Parathyroid adenoma (tissue), 2 donors: ENCODE data around the gene AP4M1.

Experiments used
- H2AFZ ChIP-seq: fragments of 300-600 bp; sonication (generic); one replicate; pipeline ENCODE4 v1.7.0; 2017; ENCODE audit warnings: antibody characterized with exemption, mild to moderate bottlenecking
- H3K27ac ChIP-seq: fragments of 300-600 bp; sonication (generic); one replicate; pipeline ENCODE4 v1.7.0; 2017
- H3K27me3 ChIP-seq: fragments of 300-600 bp; sonication (generic); one replicate; pipeline ENCODE4 v1.7.0; 2017; ENCODE audit warnings: low read length; ENCODE audit not compliant: control insufficient read depth, insufficient read depth
- H3K36me3 ChIP-seq: fragments of 300-600 bp; sonication (generic); one replicate; pipeline ENCODE4 v1.7.0; 2017; ENCODE audit warnings: low read length; ENCODE audit not compliant: control insufficient read depth, insufficient read depth
- H3K4me1 ChIP-seq: fragments of 300-600 bp; sonication (generic); one replicate; pipeline ENCODE4 v1.7.0; 2017; ENCODE audit warnings: control low read depth
- H3K4me2 ChIP-seq: fragments of 300-600 bp; sonication (generic); one replicate; pipeline ENCODE4 v1.7.0; 2017; ENCODE audit warnings: low read length
- H3K4me3 ChIP-seq: fragments of 300-600 bp; sonication (generic); one replicate; pipeline ENCODE4 v1.7.0; 2017; ENCODE audit warnings: low read depth, low read length
- H3K79me2 ChIP-seq: fragments of 300-600 bp; sonication (generic); one replicate; pipeline ENCODE4 v1.7.0; 2017; ENCODE audit warnings: control low read depth
- H3K9ac ChIP-seq: fragments of 300-600 bp; sonication (generic); one replicate; pipeline ENCODE4 v1.7.0; 2017; ENCODE audit warnings: mild to moderate bottlenecking
- H3K9me3 ChIP-seq: fragments of 300-600 bp; sonication (generic); one replicate; pipeline ENCODE4 v1.7.0; 2017; ENCODE audit warnings: low read length; ENCODE audit not compliant: control insufficient read depth
- TF ChIP-seq, protein P1 (sequence below): fragments of 300-600 bp; sonication (generic); IDR thresholded peaks from one replicate; pipeline ENCODE4 v1.7.0; 2017; ENCODE audit warnings: antibody characterized with exemption, mild to moderate bottlenecking
- donor health status: primary hyperparathyroidism.

Gene AP4M1

DNA sequence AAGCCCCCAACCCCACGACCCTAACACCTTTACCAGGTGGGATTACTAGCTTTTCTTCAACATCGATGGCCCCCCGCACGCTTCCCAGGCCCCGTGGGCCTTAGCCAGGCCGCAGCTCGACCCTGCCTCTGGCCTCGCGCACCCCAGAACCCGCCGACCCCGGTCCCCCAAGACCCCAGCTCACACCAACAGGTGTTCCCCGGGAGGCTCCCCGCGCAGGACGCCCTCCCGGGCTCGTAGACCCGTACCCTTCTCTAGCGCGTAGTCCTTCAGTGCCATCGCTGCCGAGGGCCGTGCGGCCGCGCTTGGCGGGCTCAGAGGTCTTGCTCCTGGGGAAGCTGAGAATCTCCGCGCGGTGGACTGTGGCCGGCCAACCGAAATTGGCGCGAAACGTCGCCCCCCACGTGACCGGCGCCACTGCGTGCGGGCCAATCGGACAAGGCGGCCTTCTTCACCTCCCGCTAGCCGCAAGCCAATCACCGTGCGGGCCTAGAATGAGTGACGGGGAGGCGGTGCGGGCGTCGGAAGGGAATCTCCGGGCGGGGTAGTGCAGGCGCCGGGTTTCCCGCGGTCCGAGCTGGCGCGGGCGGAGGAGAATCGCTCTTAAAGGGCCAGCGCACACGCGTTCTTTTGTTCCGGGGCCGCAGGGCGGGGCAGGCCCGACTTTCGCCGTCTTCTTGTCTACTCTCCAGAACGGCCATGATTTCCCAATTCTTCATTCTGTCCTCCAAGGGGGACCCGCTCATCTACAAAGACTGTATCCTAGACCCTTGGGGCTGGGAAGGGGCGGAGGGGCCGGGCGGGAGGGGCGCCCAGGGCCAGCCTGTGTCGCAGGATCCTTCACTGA lies at the start of gene AP4M1, which contains the start of gene MCM7:
Gene AP4M1, plus strand, starts transcription at position 628 of the 847 bp plus-strand sequence. Its CDS starts 72 bp downstream, at position 700.
Gene MCM7, minus strand, starts transcription at position 382 of the 847 bp plus-strand sequence. Its CDS starts 103 bp downstream, at position 279.
- H3K79me2 ChIP-seq: peaks cover 2% of the 10 kb centered on the region
- H3K27me3 ChIP-seq: no peaks in the 10 kb centered on the region
- H2AFZ ChIP-seq: peak within 1 kb of the TSS; percentile 78
- H3K4me3 ChIP-seq: peak within 1 kb of the TSS; percentile 86
- TF ChIP-seq, protein P1, sequence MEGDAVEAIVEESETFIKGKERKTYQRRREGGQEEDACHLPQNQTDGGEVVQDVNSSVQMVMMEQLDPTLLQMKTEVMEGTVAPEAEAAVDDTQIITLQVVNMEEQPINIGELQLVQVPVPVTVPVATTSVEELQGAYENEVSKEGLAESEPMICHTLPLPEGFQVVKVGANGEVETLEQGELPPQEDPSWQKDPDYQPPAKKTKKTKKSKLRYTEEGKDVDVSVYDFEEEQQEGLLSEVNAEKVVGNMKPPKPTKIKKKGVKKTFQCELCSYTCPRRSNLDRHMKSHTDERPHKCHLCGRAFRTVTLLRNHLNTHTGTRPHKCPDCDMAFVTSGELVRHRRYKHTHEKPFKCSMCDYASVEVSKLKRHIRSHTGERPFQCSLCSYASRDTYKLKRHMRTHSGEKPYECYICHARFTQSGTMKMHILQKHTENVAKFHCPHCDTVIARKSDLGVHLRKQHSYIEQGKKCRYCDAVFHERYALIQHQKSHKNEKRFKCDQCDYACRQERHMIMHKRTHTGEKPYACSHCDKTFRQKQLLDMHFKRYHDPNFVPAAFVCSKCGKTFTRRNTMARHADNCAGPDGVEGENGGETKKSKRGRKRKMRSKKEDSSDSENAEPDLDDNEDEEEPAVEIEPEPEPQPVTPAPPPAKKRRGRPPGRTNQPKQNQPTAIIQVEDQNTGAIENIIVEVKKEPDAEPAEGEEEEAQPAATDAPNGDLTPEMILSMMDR: no peak
- H3K4me1 ChIP-seq: peaks cover 5% of the 10 kb centered on the region
- no peaks in the 10 kb centered on the region for H3K9me3 ChIP-seq
- peak within 1 kb of the TSS; percentile 96 for H3K4me2 ChIP-seq
- H3K27ac ChIP-seq: peak within 1 kb of the TSS; percentile 88
- H3K9ac ChIP-seq: no peak within 1 kb of the TSS
- no peaks in the 10 kb centered on the region for H3K36me3 ChIP-seq

DNA sequence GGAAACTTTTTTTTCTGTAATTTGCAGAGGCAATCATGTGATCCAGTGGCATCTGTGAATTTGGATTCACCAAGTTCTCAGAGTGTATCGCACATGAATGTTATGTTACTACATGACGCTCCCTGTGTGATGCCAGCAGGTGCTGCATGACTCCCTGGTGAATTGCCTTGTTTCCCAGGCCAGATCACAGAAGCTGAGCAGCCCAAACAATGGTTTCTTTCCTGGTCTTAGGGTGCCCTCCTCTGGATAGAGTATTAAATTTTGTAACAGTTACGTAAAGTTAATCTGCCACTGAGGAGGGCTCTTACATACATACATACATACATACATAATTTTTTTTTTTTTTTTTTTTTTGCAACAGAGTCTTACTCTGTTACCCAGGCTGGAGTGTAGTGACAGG lies 48.2 kb upstream of the AP4M1 start:
- TF ChIP-seq, protein P1: no peak
- H3K36me3 ChIP-seq: no peaks in the 10 kb centered on the region

GRCh38 chr7:100057006-100057405 lies 44.4 kb upstream of the AP4M1 start:
- Histone ChIP-seq H3K9me3 (no peaks in the 10 kb centered on the region), H3K4me3 (no peak overlapping the region), H2AFZ (no peak overlapping the region), H3K4me2 (no peak overlapping the region), H3K27ac (no peak overlapping the region), H3K79me2 (peaks cover 11% of the 10 kb centered on the region), H3K4me1 (no peaks in the 10 kb centered on the region), H3K9ac (no peak overlapping the region), H3K36me3 (no peaks in the 10 kb centered on the region), H3K27me3 (no peaks in the 10 kb centered on the region)
- TF ChIP-seq, protein P1: no peak

More for the DNA sequence above, 48.2 kb upstream of the AP4M1 start:
- Histone ChIP-seq H3K27ac (no peak overlapping the region), H3K4me3 (no peak overlapping the region), H3K79me2 (peaks cover 9% of the 10 kb centered on the region), H3K4me2 (no peak overlapping the region), H3K4me1 (peaks cover 4% of the 10 kb centered on the region), H3K9ac (no peak overlapping the region), H3K9me3 (no peaks in the 10 kb centered on the region), H2AFZ (no peak overlapping the region), H3K27me3 (no peaks in the 10 kb centered on the region)

DNA sequence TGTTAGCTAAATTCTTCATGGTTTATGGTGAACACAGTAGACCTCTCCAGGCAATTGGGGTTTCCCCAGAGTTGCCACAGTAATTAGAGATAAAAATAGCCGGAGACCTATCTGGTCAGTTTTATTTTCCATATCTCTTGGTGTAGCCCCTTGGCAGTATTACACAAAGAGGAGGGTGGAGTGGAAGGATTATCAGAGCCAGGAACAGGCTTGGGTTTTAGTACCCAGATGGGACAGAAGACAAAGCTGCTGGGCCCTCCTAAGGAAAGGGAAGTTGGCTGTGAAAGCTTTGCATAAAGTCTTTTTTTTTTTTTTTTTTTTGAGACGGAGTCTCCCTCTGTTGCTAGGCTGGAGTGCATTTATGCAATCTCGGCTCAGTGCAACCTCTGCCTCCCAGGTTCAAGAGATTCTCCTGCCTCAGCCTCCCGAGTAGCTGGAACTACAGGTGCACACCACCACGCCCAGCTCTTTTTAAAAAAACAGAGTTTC lies 42.1 kb upstream of the AP4M1 start:
- Histone ChIP-seq H3K36me3 (no peaks in the 10 kb centered on the region), H3K79me2 (peaks cover 4% of the 10 kb centered on the region), H2AFZ (no peak overlapping the region), H3K4me3 (no peak overlapping the region), H3K27ac (peak overlapping the region; percentile 1), H3K27me3 (no peaks in the 10 kb centered on the region), H3K9ac (no peak overlapping the region), H3K9me3 (no peaks in the 10 kb centered on the region), H3K4me1 (no peaks in the 10 kb centered on the region), H3K4me2 (no peak overlapping the region)
- TF ChIP-seq, protein P1: no peak
